HG02610 (cell line): ENCODE measurements around the gene SMOC1.
A peak's percentile ranks its signal among the peaks of the same experiment; 100 is the strongest.

Source experiments
- ATAC-seq: cut with Tn5 transposase; IDR thresholded peaks from one replicate; pipeline ENCODE4 v1.9.1; 2021; ENCODE audit warnings: mild to moderate bottlenecking, moderate library complexity; ENCODE audit not compliant: unreplicated experiment

Gene SMOC1, protein sequence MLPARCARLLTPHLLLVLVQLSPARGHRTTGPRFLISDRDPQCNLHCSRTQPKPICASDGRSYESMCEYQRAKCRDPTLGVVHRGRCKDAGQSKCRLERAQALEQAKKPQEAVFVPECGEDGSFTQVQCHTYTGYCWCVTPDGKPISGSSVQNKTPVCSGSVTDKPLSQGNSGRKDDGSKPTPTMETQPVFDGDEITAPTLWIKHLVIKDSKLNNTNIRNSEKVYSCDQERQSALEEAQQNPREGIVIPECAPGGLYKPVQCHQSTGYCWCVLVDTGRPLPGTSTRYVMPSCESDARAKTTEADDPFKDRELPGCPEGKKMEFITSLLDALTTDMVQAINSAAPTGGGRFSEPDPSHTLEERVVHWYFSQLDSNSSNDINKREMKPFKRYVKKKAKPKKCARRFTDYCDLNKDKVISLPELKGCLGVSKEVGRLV

DNA sequence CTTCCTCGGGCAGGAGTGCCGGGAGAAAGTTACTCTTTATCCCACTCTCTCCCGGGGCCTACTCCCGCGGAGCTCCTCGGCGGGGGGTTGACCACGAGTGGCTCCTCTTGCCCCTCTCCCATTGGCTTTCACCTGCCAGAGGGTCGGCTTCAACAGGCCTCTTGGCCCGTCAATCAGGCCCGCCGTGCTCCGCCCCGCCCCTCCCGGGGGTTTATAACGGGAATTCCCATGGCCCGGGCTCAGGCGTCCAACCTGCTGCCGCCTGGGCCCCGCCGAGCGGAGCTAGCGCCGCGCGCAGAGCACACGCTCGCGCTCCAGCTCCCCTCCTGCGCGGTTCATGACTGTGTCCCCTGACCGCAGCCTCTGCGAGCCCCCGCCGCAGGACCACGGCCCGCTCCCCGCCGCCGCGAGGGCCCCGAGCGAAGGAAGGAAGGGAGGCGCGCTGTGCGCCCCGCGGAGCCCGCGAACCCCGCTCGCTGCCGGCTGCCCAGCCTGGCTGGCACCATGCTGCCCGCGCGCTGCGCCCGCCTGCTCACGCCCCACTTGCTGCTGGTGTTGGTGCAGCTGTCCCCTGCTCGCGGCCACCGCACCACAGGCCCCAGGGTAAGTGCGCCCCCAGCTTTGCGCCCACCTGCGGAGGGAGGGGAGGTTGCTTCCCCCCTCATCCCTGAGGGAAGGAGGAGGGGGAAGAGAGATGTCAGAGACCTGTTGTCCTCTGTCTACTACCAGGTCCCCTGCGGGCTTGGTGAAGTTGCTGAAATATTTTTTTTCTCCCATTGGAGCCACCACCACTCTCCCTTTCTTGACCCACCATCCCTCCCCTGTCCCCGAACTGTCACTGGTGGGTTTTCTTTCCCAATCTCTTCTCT lies at the start of gene SMOC1:
TSS of gene SMOC1 (plus strand) at position 242 of the 869 bp plus-strand sequence. CDS start at position 505, 263 bp downstream.
- peak; percentile 85 for ATAC-seq

DNA sequence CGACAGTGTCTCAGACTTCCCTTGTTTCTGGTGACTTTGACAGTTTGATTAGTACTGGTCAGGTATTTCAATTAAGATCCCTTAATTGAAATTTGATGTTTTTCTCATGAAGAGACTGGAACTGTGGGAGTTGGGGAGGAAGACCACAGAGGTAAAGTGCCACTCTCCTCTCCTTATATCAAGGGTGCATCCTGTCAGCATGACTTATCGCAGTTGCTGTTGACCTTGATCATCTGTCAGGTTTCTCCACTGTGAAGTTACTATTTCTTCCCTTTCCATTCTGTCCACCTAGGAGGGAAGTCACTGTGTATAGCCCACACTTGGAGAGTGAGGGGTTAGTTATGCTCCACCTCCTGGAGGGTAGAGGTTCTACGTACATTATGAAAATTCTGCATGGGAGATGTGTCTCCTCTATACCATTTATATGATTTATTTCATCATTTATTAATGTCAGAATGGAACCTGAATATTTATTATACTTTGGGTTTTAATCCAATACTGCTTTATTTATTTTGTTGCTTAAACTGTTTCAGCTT lies 40.3 kb upstream of the SMOC1 start:
- no peak for ATAC-seq

DNA sequence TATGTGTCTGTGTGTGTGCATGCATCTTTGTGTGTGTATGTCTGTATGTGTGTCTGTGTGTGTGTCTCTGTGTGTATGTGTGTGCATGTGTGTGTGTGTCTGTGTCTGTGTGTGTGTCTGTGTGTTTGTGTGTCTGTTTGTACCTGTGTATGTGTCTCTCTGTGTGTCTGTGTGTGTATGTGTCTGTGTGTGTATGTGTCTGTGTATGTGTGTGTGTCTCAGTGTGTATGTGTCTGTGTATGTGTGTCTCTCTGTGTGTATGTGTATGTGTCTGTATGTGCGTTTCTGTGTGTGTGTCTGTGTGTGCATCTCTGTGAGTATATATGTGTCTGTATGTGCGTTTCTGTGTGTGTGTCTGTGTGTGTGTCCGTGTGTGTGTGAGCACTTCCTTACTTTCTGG lies 39.6 kb upstream of the SMOC1 start:
- no peak for ATAC-seq

- no peak for ATAC-seq
Measured at GRCh38 chr14:69841656-69842055, 37.6 kb upstream of the SMOC1 start.

GRCh38 chr14:69842686-69843420 lies 36.4 kb upstream of the SMOC1 start:
- ATAC-seq: no peak

DNA sequence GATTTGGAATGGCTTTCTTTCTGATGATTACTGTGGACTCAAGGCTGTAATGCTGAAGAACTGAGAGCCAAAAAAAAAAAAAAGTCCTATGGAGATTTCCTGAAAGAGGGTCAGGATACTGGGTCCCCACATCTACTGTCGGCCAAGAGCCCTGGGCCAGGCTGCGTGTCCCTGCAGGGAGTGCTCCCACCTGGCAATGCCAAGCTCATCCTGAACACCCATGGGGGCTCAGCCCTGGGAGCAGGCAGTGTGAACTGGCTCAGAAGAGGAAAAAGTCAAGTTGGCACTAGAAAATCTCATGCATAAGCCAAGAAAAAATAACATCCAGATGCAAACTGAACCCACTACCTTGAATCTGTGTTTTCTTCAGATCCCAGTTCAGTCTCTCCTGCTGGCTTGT lies 35.0 kb upstream of the SMOC1 start:
- ATAC-seq: no peak

DNA sequence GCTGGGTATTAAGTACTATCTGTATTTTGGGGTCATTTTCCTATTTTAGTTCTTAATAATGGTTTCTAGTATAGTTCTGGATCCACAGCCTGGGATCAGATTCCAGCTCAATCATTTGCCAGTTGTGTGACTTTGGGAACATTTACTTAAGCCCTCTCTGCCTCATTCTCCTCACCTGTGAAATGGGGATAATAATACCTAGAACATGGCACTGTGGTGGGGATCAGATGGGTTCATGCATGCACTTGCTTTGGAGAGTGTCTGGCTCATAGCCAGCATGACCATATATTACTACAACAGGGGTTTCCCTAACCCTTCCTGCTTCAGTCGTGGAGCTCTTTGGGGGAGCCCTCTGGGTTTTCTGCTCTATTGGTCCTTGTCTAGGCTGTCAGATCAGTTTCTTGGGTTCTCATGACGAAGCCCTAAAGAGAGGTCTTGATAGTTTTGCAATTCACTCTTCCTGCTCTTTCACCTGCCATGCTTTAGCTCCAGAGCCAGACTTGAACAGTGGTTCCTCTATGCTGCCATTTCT lies 34.1 kb upstream of the SMOC1 start:
- ATAC-seq: no peak

GRCh38 chr14:69845787-69846186 lies 33.4 kb upstream of the SMOC1 start:
- ATAC-seq: no peak

DNA sequence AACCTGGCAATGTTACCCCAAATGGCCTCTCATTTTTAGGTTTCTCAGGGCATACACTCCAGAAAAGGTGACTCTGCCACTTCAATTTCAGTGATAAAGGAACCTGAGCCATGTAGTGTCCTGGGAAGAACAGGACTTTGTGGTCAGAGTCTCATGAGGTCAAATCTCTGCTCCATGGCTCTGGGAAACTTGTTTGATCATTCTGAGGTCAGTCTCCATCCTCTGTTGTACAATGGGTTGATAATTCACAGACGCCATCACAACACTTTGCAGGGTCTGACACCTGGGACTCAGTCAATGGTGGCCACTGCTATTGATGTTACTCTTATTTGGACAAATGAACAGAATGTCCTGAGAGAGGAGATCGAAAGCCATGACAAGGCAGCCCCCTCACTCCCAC lies 31.1 kb upstream of the SMOC1 start:
- ATAC-seq: no peak

- no peak for ATAC-seq
Measured at GRCh38 chr14:69848903-69849391, 30.3 kb upstream of the SMOC1 start.

- ATAC-seq: no peak
Measured at GRCh38 chr14:69850086-69850735, 29.0 kb upstream of the SMOC1 start.

- no peak for ATAC-seq
Measured at GRCh38 chr14:69850736-69851112, 28.5 kb upstream of the SMOC1 start.

GRCh38 chr14:69852531-69853321 lies 26.5 kb upstream of the SMOC1 start:
- ATAC-seq: no peak

DNA sequence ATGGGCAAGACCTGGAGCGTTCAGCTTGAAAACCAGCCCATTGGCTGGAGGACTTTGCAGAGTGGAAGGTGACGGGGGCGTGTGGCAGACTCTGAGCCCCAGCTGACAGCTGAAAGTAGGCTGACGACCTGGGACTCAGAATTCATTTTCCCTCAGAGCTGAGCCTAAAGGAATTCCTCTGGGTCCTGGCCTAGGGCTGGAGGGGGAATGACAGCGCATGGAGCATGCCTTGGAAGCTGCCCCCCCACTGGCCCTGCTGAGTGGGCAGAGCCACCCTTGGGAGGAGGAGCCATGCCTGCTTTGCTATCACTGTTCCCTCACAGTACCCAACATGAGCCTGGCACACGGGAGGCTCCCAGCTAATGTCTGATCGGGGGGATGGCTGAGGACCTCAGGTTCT lies 25.4 kb upstream of the SMOC1 start:
- ATAC-seq: no peak

GRCh38 chr14:69854598-69854997 lies 24.6 kb upstream of the SMOC1 start:
- ATAC-seq: no peak

DNA sequence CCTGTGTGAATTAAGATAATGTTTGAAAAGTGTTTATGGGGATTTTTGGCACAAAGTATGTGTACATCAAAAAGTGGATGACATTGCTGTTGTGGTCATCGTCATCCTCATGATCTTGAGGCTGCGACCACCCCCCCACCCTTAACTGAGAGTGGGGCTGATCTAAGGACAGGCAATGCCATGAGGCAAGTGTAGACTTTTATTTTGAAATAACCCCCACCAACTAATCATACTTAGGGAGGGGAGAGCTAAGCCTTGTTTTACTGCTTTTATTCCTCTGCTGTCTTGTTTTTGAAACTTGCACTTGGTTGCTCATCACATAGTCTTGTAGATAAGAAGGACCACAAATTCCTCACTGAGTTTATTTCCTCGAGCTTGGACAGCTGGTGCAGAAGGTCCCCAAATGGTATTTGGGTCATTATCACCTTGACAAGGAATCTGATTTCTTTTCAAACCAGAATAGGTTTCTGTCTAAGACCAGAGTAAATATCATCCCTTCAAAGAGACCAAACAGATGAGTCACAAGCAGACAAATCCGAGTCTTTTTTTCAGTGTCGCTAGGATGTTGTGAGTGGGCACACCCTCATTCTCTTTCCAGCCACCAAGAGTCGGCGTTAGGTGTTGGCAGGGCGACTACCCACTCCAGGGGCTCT lies 23.9 kb upstream of the SMOC1 start:
- ATAC-seq: no peak

GRCh38 chr14:69858801-69859200 lies 20.4 kb upstream of the SMOC1 start:
- no peak for ATAC-seq

DNA sequence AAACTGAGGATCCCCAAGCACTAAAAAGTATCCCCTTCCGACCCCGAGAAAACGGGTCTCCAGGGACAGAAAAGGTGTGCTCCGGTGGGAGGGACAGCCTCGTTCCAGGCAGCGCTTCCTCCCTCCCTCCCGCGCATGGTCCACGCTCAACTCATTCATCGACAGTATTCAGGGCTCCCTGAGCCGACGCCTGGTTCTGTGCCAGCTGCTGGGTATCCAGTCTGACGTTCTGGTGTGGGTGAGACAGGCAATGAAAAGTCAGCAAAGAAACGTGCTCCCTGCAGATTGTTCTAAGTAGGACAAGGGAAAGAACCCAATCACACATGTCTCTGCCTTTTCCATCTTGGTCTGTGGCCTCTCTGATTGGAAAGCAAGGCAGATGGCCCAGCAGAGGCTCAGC lies 19.6 kb upstream of the SMOC1 start:
- ATAC-seq: no peak

DNA sequence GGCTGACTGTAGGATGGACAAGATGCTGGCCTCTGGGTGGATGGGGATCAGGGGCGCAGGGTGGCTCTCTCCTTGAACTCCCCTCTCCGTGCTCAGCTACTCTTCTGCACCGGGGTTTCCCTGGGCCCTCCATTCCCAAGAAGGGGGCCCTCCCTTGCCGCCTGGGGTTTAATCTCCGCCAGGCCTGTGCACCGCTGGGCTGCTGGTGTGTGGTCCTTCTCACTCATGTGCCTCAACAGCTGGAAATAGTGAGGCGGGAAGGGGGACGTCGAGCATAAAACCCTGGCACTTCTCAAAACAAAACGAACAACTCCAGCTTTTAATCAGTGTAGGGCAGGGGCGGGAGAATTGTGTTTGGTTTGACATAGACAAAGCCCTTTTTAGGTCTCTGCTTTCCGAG lies 19.0 kb upstream of the SMOC1 start:
- no peak for ATAC-seq
